Activated B cell treated with CpG ODN at 0.5 μM for 24 hours (primary cell): ENCODE results near the gene ORMDL1. TPM values are rescaled to one million over a fixed set of nuclear protein-coding genes. Genes with fewer than 3 reads are reported as not detected.
"Not testable (repeated sequence)": the region's sequence is repeated elsewhere in the genome, so short reads cannot be mapped to it uniquely, and the experiment has no call there.

Experiments used
- ATAC-seq: fragments of 200-7000 bp; cut with Tn5 transposase; one replicate; pipeline ENCODE4 v1.10.0; 2021; ENCODE audit warnings: low read depth, mild to moderate bottlenecking, moderate library complexity
- CTCF ChIA-PET: fragments of 350-600 bp; sonication (Branson Sonifier 250); formaldehyde crosslinking; loops from one replicate; lab custom pipeline; 2021; ENCODE audit warnings: antibody characterized with exemption; lab: Charles Lee
- POLR2A ChIA-PET: fragments of 350-600 bp; sonication (Branson Sonifier 250); formaldehyde crosslinking; loops from one replicate; lab custom pipeline; 2021; ENCODE audit warnings: antibody characterized with exemption; lab: Charles Lee
- DNase-seq: peaks from one replicate; pipeline ENCODE4 v3.0.0; 2022
- H3K27ac Mint-ChIP-seq: one replicate; pipeline ENCODE4 v1.8.0; 2020; ENCODE audit warnings: mixed read lengths
- H3K27me3 Mint-ChIP-seq: one replicate; pipeline ENCODE4 v1.8.0; 2021; ENCODE audit warnings: mixed read lengths
- H3K36me3 Mint-ChIP-seq: one replicate; pipeline ENCODE4 v1.8.0; 2021; ENCODE audit warnings: low read depth, mixed read lengths
- H3K4me1 Mint-ChIP-seq: one replicate; pipeline ENCODE4 v1.8.0; 2021; ENCODE audit warnings: mixed read lengths
- H3K4me3 Mint-ChIP-seq: one replicate; pipeline ENCODE4 v1.8.0; 2020; ENCODE audit warnings: mild to moderate bottlenecking, mixed read lengths
- H3K9me3 Mint-ChIP-seq: one replicate; pipeline ENCODE4 v1.8.0; 2020; ENCODE audit warnings: mixed read lengths
- CTCF ChIP-seq: fragments of 200-600 bp; IDR thresholded peaks from one replicate; pipeline ENCODE4 v1.8.0; 2022; ENCODE audit warnings: antibody characterized with exemption, mild to moderate bottlenecking
- intact Hi-C: fragments of 100-400 bp; cut with micrococcal nuclease; formaldehyde crosslinking; loops from one replicate; pipeline ENCODE4 v1.15.1; 2024
- total RNA-seq: library from RNA; stranded (reverse); gene quantifications from 2 replicates; pipeline ENCODE4 v1.2.3, GENCODE V29; 2022

The ORMDL1 gene
- total RNA-seq, 1 donor from 2014 or later: 92.6 TPM

GRCh38 chr2:189770590-189771322 is 13.4 kb downstream of the ORMDL1 start:
- POLR2A ChIA-PET: no interaction called here
- CTCF ChIA-PET: interaction anchor here (0.6 kb wide), 1 partner anchor 8 kb away, joined by 4 read pairs; the partner anchor contains the start of gene OSGEPL1

DNA sequence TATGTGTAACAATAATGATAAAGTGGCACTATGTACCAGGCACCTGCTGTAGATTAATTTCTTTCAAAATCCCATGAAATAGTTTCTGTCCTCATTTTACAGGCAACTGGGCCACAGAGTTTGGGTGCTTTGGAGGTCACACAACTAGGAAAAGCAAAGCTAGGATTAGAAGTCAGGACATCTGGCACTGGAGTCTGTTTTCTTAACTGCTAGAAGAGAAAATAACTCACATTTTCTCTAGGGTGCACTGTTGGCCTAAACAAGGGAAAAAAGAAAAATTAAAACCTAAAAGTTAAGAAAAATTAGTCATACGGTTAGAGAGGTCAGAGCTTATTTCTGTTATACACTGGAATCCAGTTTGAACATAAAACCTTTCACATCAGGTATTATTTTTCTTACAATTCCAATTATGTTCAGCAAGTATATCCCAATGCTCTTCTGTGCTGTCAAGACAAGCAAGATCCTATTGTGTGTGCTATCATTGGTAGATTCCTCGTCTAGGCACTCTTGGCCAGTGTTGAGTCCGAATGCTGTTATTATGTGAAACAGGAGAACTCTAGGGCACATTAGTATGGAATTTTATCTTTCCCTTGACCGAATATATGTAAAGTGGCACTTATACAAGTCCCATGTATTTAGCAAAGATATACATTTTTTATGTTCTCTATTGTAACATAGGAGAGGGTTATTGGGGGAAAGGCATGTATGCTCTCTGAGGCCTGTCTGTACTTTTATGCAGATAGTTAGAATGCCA is 20.1 kb downstream of the ORMDL1 start:
- no peak for TF ChIP-seq CTCF
- DNase-seq (no peak), ATAC-seq (no peak)
- H3K9me3 Mint-ChIP-seq: no peaks in the 10 kb centered on the region
- H3K4me3 Mint-ChIP-seq: no peak overlapping the region
- H3K27me3 Mint-ChIP-seq: no peaks in the 10 kb centered on the region
- intact Hi-C loops: loop anchor here (1.0 to 5.0 kb wide), 7 partner anchors 15 to 1913 kb away; partner anchors contain the start of genes GLS, NAB1, NABP1 and NEMP2
- POLR2A ChIA-PET: interaction anchor here (0.7 to 4.7 kb wide), 6 partner anchors 9 to 770 kb away, joined by 3 to 92 read pairs (median 6); partner anchors contain the start of genes NEMP2, ORMDL1, PMS1 and WDR75
- peaks cover 8% of the 10 kb centered on the region for H3K4me1 Mint-ChIP-seq
- peaks cover 27% of the 10 kb centered on the region for H3K36me3 Mint-ChIP-seq
- no peak overlapping the region for H3K27ac Mint-ChIP-seq
- CTCF ChIA-PET: interaction anchor here (1.6 to 2.7 kb wide), 4 partner anchors 12 to 107 kb away, joined by 6 to 18 read pairs (median 8); partner anchors contain the start of genes ASNSD1, ORMDL1 and PMS1

More at GRCh38 chr2:189770590-189771322, 13.4 kb downstream of the ORMDL1 start:
- H3K4me3 Mint-ChIP-seq: no peak overlapping the region
- no peaks in the 10 kb centered on the region for H3K27me3 Mint-ChIP-seq
- peaks cover 74% of the 10 kb centered on the region for H3K36me3 Mint-ChIP-seq
- ATAC-seq (no peak), DNase-seq (no peak)
- peaks cover 4% of the 10 kb centered on the region for H3K4me1 Mint-ChIP-seq
- no peak overlapping the region for H3K27ac Mint-ChIP-seq
- no peak for TF ChIP-seq CTCF
- no peaks in the 10 kb centered on the region for H3K9me3 Mint-ChIP-seq
- intact Hi-C loops: no loop called here

GRCh38 chr2:189762551-189763298 is 21.4 kb downstream of the ORMDL1 start, which contains the start of gene OSGEPL1:
Gene OSGEPL1, minus strand, starts transcription at chr2:189762792. Its CDS starts 1,152 bp downstream, at chr2:189761640.
- no peaks in the 10 kb centered on the region for H3K9me3 Mint-ChIP-seq
- ATAC-seq (peak; percentile 93), DNase-seq (peak; percentile 81)
- H3K4me1 Mint-ChIP-seq: peaks cover 8% of the 10 kb centered on the region
- no peak for TF ChIP-seq CTCF
- H3K27me3 Mint-ChIP-seq: no peaks in the 10 kb centered on the region
- CTCF ChIA-PET: interaction anchor here (0.6 to 2.8 kb wide), 14 partner anchors 8 to 129 kb away, joined by 3 to 18 read pairs (median 4); partner anchors contain the start of genes ANKAR, ASNSD1, ORMDL1 and PMS1
- peak within 1 kb of the TSS; percentile 97 for H3K27ac Mint-ChIP-seq
- intact Hi-C loops: loop anchor here (1.0 to 5.0 kb wide), 11 partner anchors 14 to 1915 kb away; partner anchors contain the start of genes ANKAR, ASNSD1, GLS and NAB1
- peaks cover 24% of the 10 kb centered on the region for H3K36me3 Mint-ChIP-seq
- POLR2A ChIA-PET: interaction anchor here (0.6 to 4.7 kb wide), 17 partner anchors 9 to 1124 kb away, joined by 3 to 92 read pairs (median 5); partner anchors contain the start of genes ANKAR, ASNSD1, NAB1 and ORMDL1
- peak within 1 kb of the TSS; percentile 95 for H3K4me3 Mint-ChIP-seq

DNA sequence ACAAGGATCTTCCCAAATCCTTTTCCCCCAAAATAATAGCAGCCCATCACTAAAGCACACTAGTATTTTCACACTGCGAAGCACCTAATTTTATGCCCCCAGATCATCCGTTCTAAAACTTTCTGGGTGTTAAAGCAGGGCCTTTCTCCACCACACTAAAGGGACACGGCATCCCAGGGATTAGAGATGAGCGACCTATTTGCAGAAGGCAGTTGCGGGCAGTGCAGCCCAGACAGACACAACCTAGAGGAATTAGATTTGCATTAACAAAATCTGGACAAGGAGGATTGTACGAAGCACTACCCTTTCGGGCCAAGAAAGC is 21.9 kb downstream of the ORMDL1 start:
- DNase-seq (no peak), ATAC-seq (no peak)
- peak overlapping the region; percentile 95 for H3K4me3 Mint-ChIP-seq
- H3K9me3 Mint-ChIP-seq: no peaks in the 10 kb centered on the region
- intact Hi-C loops: loop anchor here (1.0 to 5.0 kb wide), 10 partner anchors 13 to 1915 kb away; partner anchors contain the start of genes ANKAR, ASNSD1, GLS and NAB1
- H3K27ac Mint-ChIP-seq: peak overlapping the region; percentile 97
- no peak for TF ChIP-seq CTCF
- ChIA-PET CTCF (interaction anchor here (1.0 to 2.8 kb wide), 10 partner anchors 10 to 105 kb away, joined by 3 to 18 read pairs (median 6); partner anchors contain the start of genes ANKAR, ASNSD1, ORMDL1 and PMS1), POLR2A (interaction anchor here (0.9 to 4.7 kb wide), 12 partner anchors 9 to 1125 kb away, joined by 3 to 92 read pairs (median 6); partner anchors contain the start of genes ANKAR, ASNSD1, ORMDL1 and PMS1)
- H3K4me1 Mint-ChIP-seq: peaks cover 8% of the 10 kb centered on the region
- no peaks in the 10 kb centered on the region for H3K27me3 Mint-ChIP-seq
- peaks cover 24% of the 10 kb centered on the region for H3K36me3 Mint-ChIP-seq

- ATAC-seq, H3K4me3 Mint-ChIP-seq, DNase-seq, H3K27ac Mint-ChIP-seq, H3K4me1 Mint-ChIP-seq, CTCF ChIA-PET, H3K9me3 Mint-ChIP-seq, H3K27me3 Mint-ChIP-seq: not testable (repeated sequence)
- H3K36me3 Mint-ChIP-seq: peaks cover 22% of the 10 kb centered on the region
- intact Hi-C loops: loop anchor here (5.0 kb wide), 3 partner anchors 887 to 1917 kb away; partner anchors contain the start of genes GLS, NAB1 and NABP1
- POLR2A ChIA-PET: interaction anchor here (4.7 kb wide), 1 partner anchor 24 kb away, joined by 92 read pairs; the partner anchor contains the start of genes ORMDL1 and PMS1
Observed at GRCh38 chr2:189760154-189760553, 24.0 kb downstream of the ORMDL1 start.
